H1 (cell line): ENCODE data around the gene NHEJ1. TPM values are rescaled to one million over a fixed set of nuclear protein-coding genes. Genes with fewer than 3 reads are reported as not detected.

Experiments used
- MAFK ChIP-seq: IDR thresholded peaks from 2 replicates; pipeline ENCODE4 v1.6.1; 2012; ENCODE audit warnings: low read depth, mild to moderate bottlenecking, improper control_type of control experiment, low read length
- POLR2A ChIP-seq, 2 experiments: IDR thresholded peaks; 1 replicate in 1 of 2; 2 replicates in 1 of 2; pipeline ENCODE4 v1.6.1; 2011; ENCODE audit warnings: low read depth in 2 of 2, low read length in 2 of 2, mild to moderate bottlenecking in 2 of 2; ENCODE audit errors: control extremely low read depth in 1 of 2
- SP2 ChIP-seq: IDR thresholded peaks from 2 replicates; pipeline ENCODE4 v1.6.1; 2012; ENCODE audit warnings: mild to moderate bottlenecking, low read length, inconsistent platforms
- polyA plus RNA-seq, 7 experiments: library from polyadenylated mRNA; depleted of rRNA in 3 of 7; stranded (reverse) in 5 of 7; unstranded in 2 of 7; fragments of >200 nt in 5 of 7; fragments of 200-250 nt in 2 of 7; gene quantifications; 1 replicate in 5 of 7; 2 replicates in 1 of 7; 4 replicates in 1 of 7; pipeline versions ENCODE4 v1.2.1 to v1.2.3, GENCODE V29; 2011 to 2013; ENCODE audit warnings: missing spikeins in 2 of 7, mixed read lengths in 2 of 7
- total RNA-seq: library from RNA; stranded (reverse); fragmentation: NEBNext Ultra II Directional; extraction: Animal tissue kit (Norgen Biotek cat#: 25700); gene quantifications from 2 replicates; pipeline ENCODE4 v1.2.1, GENCODE V29; 2021
- TF ChIP-seq, protein P1 (sequence below), 3 experiments: IDR thresholded peaks; 1 replicate in 2 of 3; 2 replicates in 1 of 3; pipeline versions ENCODE4 v1.5.1 to v1.6.1; 2011; ENCODE audit warnings: low read length in 3 of 3, mild to moderate bottlenecking in 3 of 3, inconsistent platforms in 2 of 3, low read depth in 1 of 3, moderate library complexity in 1 of 3; ENCODE audit not compliant: insufficient read depth in 1 of 3; ENCODE audit errors: control extremely low read depth in 1 of 3

Gene NHEJ1
- total and polyA plus RNA-seq, 2 of the 8 experiments (the other 6 are each of a cell fraction or from before 2014, with no cell fraction given) = 22.7 to 24.1 TPM

DNA sequence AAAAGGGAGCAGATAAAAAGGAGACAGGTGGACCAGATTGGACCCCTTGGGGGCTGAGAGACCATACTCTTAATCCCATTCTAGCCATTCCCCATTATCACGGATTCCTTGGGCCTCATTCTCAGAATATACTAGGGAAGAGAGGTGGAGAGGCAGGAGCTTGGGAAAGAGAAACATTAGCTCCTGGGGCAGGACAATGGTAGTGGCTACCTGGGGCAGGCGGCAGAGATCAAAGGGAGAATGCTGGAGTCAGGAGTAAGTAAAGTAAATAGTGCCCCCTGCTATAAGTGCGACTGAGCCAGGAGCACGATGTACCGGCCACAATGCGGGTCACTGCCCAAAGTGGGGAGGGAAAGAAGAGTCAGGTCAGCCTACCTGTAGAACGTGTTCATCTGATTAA, 79.5 kb downstream of the NHEJ1 start (continued):
- TF ChIP-seq, protein P1, sequence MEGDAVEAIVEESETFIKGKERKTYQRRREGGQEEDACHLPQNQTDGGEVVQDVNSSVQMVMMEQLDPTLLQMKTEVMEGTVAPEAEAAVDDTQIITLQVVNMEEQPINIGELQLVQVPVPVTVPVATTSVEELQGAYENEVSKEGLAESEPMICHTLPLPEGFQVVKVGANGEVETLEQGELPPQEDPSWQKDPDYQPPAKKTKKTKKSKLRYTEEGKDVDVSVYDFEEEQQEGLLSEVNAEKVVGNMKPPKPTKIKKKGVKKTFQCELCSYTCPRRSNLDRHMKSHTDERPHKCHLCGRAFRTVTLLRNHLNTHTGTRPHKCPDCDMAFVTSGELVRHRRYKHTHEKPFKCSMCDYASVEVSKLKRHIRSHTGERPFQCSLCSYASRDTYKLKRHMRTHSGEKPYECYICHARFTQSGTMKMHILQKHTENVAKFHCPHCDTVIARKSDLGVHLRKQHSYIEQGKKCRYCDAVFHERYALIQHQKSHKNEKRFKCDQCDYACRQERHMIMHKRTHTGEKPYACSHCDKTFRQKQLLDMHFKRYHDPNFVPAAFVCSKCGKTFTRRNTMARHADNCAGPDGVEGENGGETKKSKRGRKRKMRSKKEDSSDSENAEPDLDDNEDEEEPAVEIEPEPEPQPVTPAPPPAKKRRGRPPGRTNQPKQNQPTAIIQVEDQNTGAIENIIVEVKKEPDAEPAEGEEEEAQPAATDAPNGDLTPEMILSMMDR (IDR thresholded peaks at IDR 0.05; ENCODE audit: control extremely low read depth in 1 of 3, insufficient read depth in 1 of 3, low read depth in 1 of 3, low read length in 3 of 3) = no peak
- TF ChIP-seq SP2 = no peak
- TF ChIP-seq MAFK = no peak
- no peak for TF ChIP-seq POLR2A (IDR thresholded peaks at IDR 0.05; ENCODE audit: control extremely low read depth in 1 of 2, low read depth in 2 of 2, low read length in 2 of 2)
